Caco-2 (cell line): ENCODE measurements around the gene PLXNB2. TPM values are rescaled to one million over a fixed set of nuclear protein-coding genes. Genes with fewer than 3 reads are reported as not detected.

Source experiments
- BruUV-seq: library from RNA; stranded (reverse); fragments of 400-500 nt; replicated peaks from 2 replicates; lab custom pipeline; 2021; lab: Mats Ljungman, UMichigan
- CTCF ChIA-PET: fragments of 300-600 bp; sonication (Branson Sonifier 250); formaldehyde crosslinking; loops from one replicate; lab custom pipeline; 2022; ENCODE audit warnings: antibody characterized with exemption; lab: Charles Lee
- POLR2A ChIA-PET: fragments of 300-600 bp; sonication (Branson Sonifier 250); formaldehyde crosslinking; loops from one replicate; lab custom pipeline; 2022; ENCODE audit warnings: antibody characterized with exemption; lab: Charles Lee
- DNase-seq, 2 experiments: peaks; one replicate each; pipeline versions ENCODE4 v3.0.0 to v3.0.0-alpha.2; 2020 to 2022
- H3K27me3 ChIP-seq: replicated peaks from 2 replicates; pipeline ENCODE4 v1.6.0; 2011; ENCODE audit warnings: low read length; ENCODE audit not compliant: control insufficient read depth, insufficient read depth
- H3K36me3 ChIP-seq: 2 replicates; pipeline ENCODE4 v1.5.1; 2011; ENCODE audit warnings: low read length; ENCODE audit not compliant: control insufficient read depth, insufficient read depth
- H3K4me1 ChIP-seq: fragments of 250-450 bp; sonication (Bioruptor Pico); 2 replicates; pipeline ENCODE4 v1.5.1; 2020; ENCODE audit warnings: mild to moderate bottlenecking
- H3K4me3 ChIP-seq: 2 replicates; pipeline ENCODE4 v1.5.1; 2011; ENCODE audit warnings: low read depth, mild to moderate bottlenecking, control low read depth, low read length
- H3K9me3 ChIP-seq: fragments of 250-450 bp; sonication (Bioruptor Pico); 2 replicates; pipeline ENCODE4 v1.5.1; 2020; ENCODE audit warnings: mild to moderate bottlenecking, moderate library complexity
- H3K27ac Mint-ChIP-seq: one replicate; pipeline ENCODE4 v1.8.0; 2022; ENCODE audit warnings: mixed read lengths; ENCODE audit not compliant: unreplicated experiment
- H3K27me3 Mint-ChIP-seq: one replicate; pipeline ENCODE4 v1.8.0; 2022; ENCODE audit warnings: mixed read lengths; ENCODE audit not compliant: insufficient read depth, unreplicated experiment
- H3K36me3 Mint-ChIP-seq: one replicate; pipeline ENCODE4 v1.8.0; 2022; ENCODE audit warnings: mild to moderate bottlenecking, mixed read lengths; ENCODE audit not compliant: insufficient read depth, unreplicated experiment
- H3K4me1 Mint-ChIP-seq: one replicate; pipeline ENCODE4 v1.8.0; 2022; ENCODE audit warnings: low read depth, mixed read lengths; ENCODE audit not compliant: unreplicated experiment
- H3K4me3 Mint-ChIP-seq: one replicate; pipeline ENCODE4 v1.8.0; 2022; ENCODE audit warnings: mild to moderate bottlenecking, moderate library complexity, mixed read lengths; ENCODE audit not compliant: unreplicated experiment
- H3K9me3 Mint-ChIP-seq: one replicate; pipeline ENCODE4 v1.8.0; 2022; ENCODE audit warnings: mixed read lengths; ENCODE audit not compliant: unreplicated experiment
- CTCF ChIP-seq, 2 experiments: fragments of 200-600 bp in 1 of 2; IDR thresholded peaks; 1 replicate in 1 of 2; 2 replicates in 1 of 2; pipeline versions ENCODE4 v1.5.1 to v1.8.0; 2011 to 2022; ENCODE audit warnings: antibody characterized with exemption in 1 of 2, control low read depth in 1 of 2, inconsistent platforms in 1 of 2, low read depth in 1 of 2, low read length in 1 of 2, mild to moderate bottlenecking in 1 of 2, moderate library complexity in 1 of 2; ENCODE audit not compliant: insufficient read depth in 1 of 2, severe bottlenecking in 1 of 2, unreplicated experiment in 1 of 2
- intact Hi-C: fragments of 100-400 bp; cut with micrococcal nuclease; formaldehyde crosslinking; loops from one replicate; pipeline ENCODE4 v1.10.0; 2022; ENCODE audit not compliant: unreplicated experiment
- total RNA-seq: library from RNA; stranded (reverse); gene quantifications from 2 replicates; pipeline ENCODE4 v1.2.3, GENCODE V29; 2022

PLXNB2 gene
- total RNA-seq, 1 experiment from 2014 or later = 260 TPM

GRCh38 chr22:50310949-50311444 lies 3.6 kb upstream of the PLXNB2 start:
- POLR2A ChIA-PET = no interaction called here
- no TSS peak for BruUV-seq

DNA sequence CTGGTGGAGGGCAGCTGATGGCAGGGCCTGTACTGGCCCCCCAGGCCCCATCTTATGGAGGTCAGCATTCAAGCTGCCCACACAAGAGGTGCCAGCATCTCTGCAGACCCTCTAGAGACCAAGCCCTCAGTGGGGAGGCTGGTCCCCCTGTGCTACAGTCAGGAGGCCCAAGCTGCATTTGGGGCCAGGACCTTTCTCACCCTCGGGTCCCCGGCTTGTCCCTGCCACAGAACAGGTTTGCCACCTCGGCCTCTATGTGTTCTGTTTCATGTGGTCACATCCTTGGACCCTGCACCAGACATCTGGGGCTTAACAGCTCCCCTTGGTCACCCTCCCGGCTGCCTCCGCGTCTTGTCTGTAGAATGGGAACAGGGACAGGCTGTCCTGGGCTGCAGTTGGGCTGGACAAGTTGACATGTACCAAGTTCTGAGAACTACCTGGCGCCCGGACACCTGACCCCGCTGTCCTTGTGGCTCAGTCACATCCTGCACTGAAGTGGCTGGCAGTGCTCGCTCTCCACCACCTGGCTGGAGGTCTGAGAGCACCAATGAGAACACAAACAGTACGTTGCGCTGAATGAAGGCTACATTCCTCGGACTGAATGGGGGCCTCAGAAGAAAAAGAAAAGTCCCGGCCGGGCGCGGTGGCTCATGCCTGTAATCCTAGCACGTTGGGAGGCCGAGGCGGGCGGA lies 2.7 kb upstream of the PLXNB2 start:
- no peaks in the 10 kb centered on the region for H3K27me3 ChIP-seq
- H3K36me3 ChIP-seq = no peaks in the 10 kb centered on the region
- Mint-ChIP-seq H3K4me3 (no peak overlapping the region), H3K9me3 (no peaks in the 10 kb centered on the region), H3K4me1 (peaks cover 6% of the 10 kb centered on the region), H3K27me3 (no peaks in the 10 kb centered on the region), H3K36me3 (no peaks in the 10 kb centered on the region), H3K27ac (no peak overlapping the region)
- DNase-seq = no peak
- intact Hi-C loops = no loop called here
- H3K9me3 ChIP-seq = no peaks in the 10 kb centered on the region
- CTCF ChIA-PET = no interaction called here
- H3K4me3 ChIP-seq = no peak overlapping the region
- BruUV-seq = no TSS peak
- TF ChIP-seq CTCF (IDR thresholded peaks at IDR 0.05; ENCODE audit: insufficient read depth in 1 of 2, low read depth in 1 of 2, low read length in 1 of 2, severe bottlenecking in 1 of 2, unreplicated experiment in 1 of 2) = no peak
- peaks cover 15% of the 10 kb centered on the region for H3K4me1 ChIP-seq
- POLR2A ChIA-PET = no interaction called here

More at GRCh38 chr22:50310949-50311444, 3.6 kb upstream of the PLXNB2 start:
- intact Hi-C loops = no loop called here
- H3K36me3 ChIP-seq = no peaks in the 10 kb centered on the region
- H3K9me3 Mint-ChIP-seq = no peaks in the 10 kb centered on the region
- no peaks in the 10 kb centered on the region for H3K27me3 Mint-ChIP-seq
- H3K4me3 ChIP-seq = no peak overlapping the region
- peak in 1 of 2 experiments; percentile 31 for DNase-seq
- no peak overlapping the region for H3K27ac Mint-ChIP-seq
- H3K9me3 ChIP-seq = no peaks in the 10 kb centered on the region
- no peaks in the 10 kb centered on the region for H3K27me3 ChIP-seq
- peaks cover 8% of the 10 kb centered on the region for H3K4me1 ChIP-seq
- TF ChIP-seq CTCF (IDR thresholded peaks at IDR 0.05; ENCODE audit: insufficient read depth in 1 of 2, low read depth in 1 of 2, low read length in 1 of 2, severe bottlenecking in 1 of 2, unreplicated experiment in 1 of 2) = no peak
- CTCF ChIA-PET = interaction anchor here (0.6 kb wide), 1 partner anchor 54 kb away, joined by 5 read pairs; no protein-coding TSS in a partner anchor
- no peak overlapping the region for H3K4me3 Mint-ChIP-seq
- H3K4me1 Mint-ChIP-seq = peaks cover 6% of the 10 kb centered on the region
- no peaks in the 10 kb centered on the region for H3K36me3 Mint-ChIP-seq

GRCh38 chr22:50309601-50309991 lies 2.1 kb upstream of the PLXNB2 start:
- no peak for TF ChIP-seq CTCF (IDR thresholded peaks at IDR 0.05; ENCODE audit: insufficient read depth in 1 of 2, low read depth in 1 of 2, low read length in 1 of 2, severe bottlenecking in 1 of 2, unreplicated experiment in 1 of 2)
- intact Hi-C loops = no loop called here
- no peaks in the 10 kb centered on the region for H3K27me3 Mint-ChIP-seq
- no peak overlapping the region for H3K27ac Mint-ChIP-seq
- H3K4me3 ChIP-seq = no peak overlapping the region
- peaks cover 6% of the 10 kb centered on the region for H3K4me1 Mint-ChIP-seq
- no TSS peak for BruUV-seq
- no peaks in the 10 kb centered on the region for H3K9me3 ChIP-seq
- H3K36me3 ChIP-seq = no peaks in the 10 kb centered on the region; the same call in 1 of the 2 replicates
- ChIA-PET POLR2A (interaction anchor here (1.0 kb wide), 1 partner anchor 16 kb away, joined by 9 read pairs; no protein-coding TSS in a partner anchor), CTCF (no interaction called here)
- H3K4me1 ChIP-seq = peaks cover 21% of the 10 kb centered on the region
- no peaks in the 10 kb centered on the region for H3K27me3 ChIP-seq
- DNase-seq = no peak
- H3K9me3 Mint-ChIP-seq = no peaks in the 10 kb centered on the region
- H3K4me3 Mint-ChIP-seq = no peak overlapping the region
- no peaks in the 10 kb centered on the region for H3K36me3 Mint-ChIP-seq
